Endothelial cell of umbilical vein (primary cell): ENCODE results near the gene IRF6. TPM values are rescaled to one million over a fixed set of nuclear protein-coding genes. Genes with fewer than 3 reads are reported as not detected.

Experiments
- BruUV-seq: library from RNA; stranded (reverse); fragments of 400-500 nt; replicated peaks from 2 replicates; lab custom pipeline; 2021; lab: Mats Ljungman, UMichigan
- CTCF ChIA-PET: fragments of 300-600, 350-600 bp; sonication (Branson Sonifier 250); formaldehyde crosslinking; loops from one replicate; lab custom pipeline; 2021; ENCODE audit warnings: antibody characterized with exemption, inconsistent platforms; lab: Charles Lee
- POLR2A ChIA-PET: fragments of 300-600, 350-600 bp; sonication (Branson Sonifier 250); formaldehyde crosslinking; loops from one replicate; lab custom pipeline; 2021; ENCODE audit warnings: antibody characterized with exemption, inconsistent platforms; lab: Charles Lee
- DNase-seq: peaks from one replicate; pipeline ENCODE4 v3.0.0-alpha.2; 2011; ENCODE audit warnings: low read depth, low spot score
- FAIRE-seq: peaks from 2 replicates; lab custom pipeline; 2011; peaks lifted over from hg19 to GRCh38; lab: Jason Lieb, UNC
- H2AFZ ChIP-seq: 2 replicates; pipeline ENCODE4 v1.6.0; 2012; ENCODE audit warnings: low read depth, low read length, control low read depth, inconsistent platforms
- H3K27ac ChIP-seq: 2 replicates; pipeline ENCODE4 v1.5.1; 2011; ENCODE audit warnings: low read depth, mild to moderate bottlenecking, control low read depth, low read length, moderate library complexity; ENCODE audit not compliant: insufficient read depth
- H3K27me3 ChIP-seq, 2 experiments: 2 replicates each; pipeline versions ENCODE4 v1.6.0 to v1.6.1; 2011; ENCODE audit warnings: low read length in 2 of 2, mixed read lengths in 1 of 2; ENCODE audit not compliant: control insufficient read depth in 2 of 2, insufficient read depth in 2 of 2
- H3K36me3 ChIP-seq, 2 experiments: 2 replicates in 1 of 2; 3 replicates in 1 of 2; pipeline ENCODE4 v1.5.1; 2011; ENCODE audit warnings: low read length in 2 of 2, mild to moderate bottlenecking in 1 of 2, moderate library complexity in 1 of 2; ENCODE audit not compliant: control insufficient read depth in 2 of 2, insufficient read depth in 2 of 2; ENCODE audit errors: extremely low read depth in 1 of 2
- H3K4me1 ChIP-seq: 3 replicates; pipeline ENCODE4 v1.5.1; 2011; ENCODE audit warnings: mild to moderate bottlenecking, low read length; ENCODE audit not compliant: control insufficient read depth, insufficient read depth; ENCODE audit errors: extremely low read depth
- H3K4me2 ChIP-seq: 2 replicates; pipeline ENCODE4 v1.6.1; 2011; ENCODE audit warnings: low read length, control low read depth, mixed read lengths; ENCODE audit not compliant: insufficient read depth
- H3K4me3 ChIP-seq, 3 experiments: fragments of 200-600 bp in 1 of 3; sonication (generic), shearing (Covaris generic) in 1 of 3; replicated peaks in 1 of 3; 2 replicates each; pipeline ENCODE4 v1.5.1; 2011 to 2016; ENCODE audit warnings: control low read depth in 3 of 3, low read length in 3 of 3, mild to moderate bottlenecking in 2 of 3, inconsistent platforms in 1 of 3, low read depth in 1 of 3, moderate library complexity in 1 of 3; ENCODE audit not compliant: insufficient read depth in 1 of 3
- H3K79me2 ChIP-seq: 2 replicates; pipeline ENCODE4 v1.6.0; 2012; ENCODE audit warnings: low read length, inconsistent platforms; ENCODE audit not compliant: control insufficient read depth, insufficient read depth
- H3K9ac ChIP-seq: replicated peaks from 2 replicates; pipeline ENCODE3; 2011; ENCODE audit warnings: low read length, control low read depth; ENCODE audit not compliant: insufficient read depth; ENCODE audit errors: extremely low read depth
- H3K9me1 ChIP-seq: replicated peaks from 3 replicates; pipeline ENCODE4 v1.6.0; 2011; ENCODE audit warnings: mild to moderate bottlenecking, low read length; ENCODE audit not compliant: control insufficient read depth, insufficient read depth; ENCODE audit errors: extremely low read depth
- H3K9me3 ChIP-seq: replicated peaks from 2 replicates; pipeline ENCODE4 v1.5.1; 2012; ENCODE audit warnings: low read length, inconsistent platforms; ENCODE audit not compliant: control insufficient read depth, insufficient read depth
- H4K20me1 ChIP-seq: replicated peaks from 2 replicates; pipeline ENCODE3; 2011; ENCODE audit warnings: mild to moderate bottlenecking, low read length; ENCODE audit not compliant: control insufficient read depth, insufficient read depth; ENCODE audit errors: extremely low read depth
- CTCF ChIP-seq, 2 donors: IDR thresholded peaks; 1 replicate in 1 of 2; 2 replicates in 1 of 2; pipeline ENCODE4 v1.5.1; 2011; ENCODE audit warnings: low read length in 2 of 2, mild to moderate bottlenecking in 2 of 2, moderate library complexity in 2 of 2, control low read depth in 1 of 2, inconsistent platforms in 1 of 2, low read depth in 1 of 2; ENCODE audit not compliant: insufficient read depth in 1 of 2; ENCODE audit errors: extremely low read depth in 1 of 2
- EZH2 ChIP-seq: IDR thresholded peaks from 2 replicates; pipeline ENCODE4 v1.6.1; 2012; ENCODE audit warnings: borderline replicate concordance, low read depth, mild to moderate bottlenecking, moderate library complexity, low read length, inconsistent platforms; ENCODE audit not compliant: severe bottlenecking
- FOS ChIP-seq: IDR thresholded peaks from 2 replicates; pipeline ENCODE4 v1.6.1; 2011; ENCODE audit warnings: mild to moderate bottlenecking, low read length, moderate library complexity, borderline replicate concordance; ENCODE audit not compliant: insufficient read depth
- GATA2 ChIP-seq: IDR thresholded peaks from 2 replicates; pipeline ENCODE4 v1.7.0; 2011; ENCODE audit warnings: low read depth, mild to moderate bottlenecking, moderate library complexity, mixed read lengths, low read length; ENCODE audit not compliant: insufficient read length, insufficient read depth
- JUN ChIP-seq: IDR thresholded peaks from 2 replicates; pipeline ENCODE4 v1.6.1; 2011; ENCODE audit warnings: borderline replicate concordance, low read depth; ENCODE audit not compliant: insufficient read length, insufficient read depth
- MYC ChIP-seq: IDR thresholded peaks from one replicate; pipeline ENCODE4 v1.6.1; 2011; ENCODE audit warnings: mild to moderate bottlenecking, low read depth, low read length
- POLR2A ChIP-seq: IDR thresholded peaks from 2 replicates; pipeline ENCODE4 v1.6.1; 2012; ENCODE audit warnings: low read depth, mild to moderate bottlenecking, control low read depth, low read length
- POLR2AphosphoS5 ChIP-seq: IDR thresholded peaks from 2 replicates; pipeline ENCODE4 v1.6.1; 2012; ENCODE audit warnings: low read depth, mild to moderate bottlenecking, control low read depth, low read length, moderate library complexity; ENCODE audit not compliant: insufficient read depth
- dilution Hi-C: fragments of 300-500 bp; cut with MboI; formaldehyde crosslinking; loops from one replicate; pipeline ENCODE4 v1.15.0; 2019; ENCODE audit warnings: low sequenced_read_pairs; ENCODE audit not compliant: extremely low pct_ligation_motif_present
- intact Hi-C: fragments of 100-400 bp; cut with micrococcal nuclease; formaldehyde crosslinking; loops from one replicate; pipeline ENCODE4 v1.10.0; 2022
- polyA plus RNA-seq, 4 experiments: library from polyadenylated mRNA; depleted of rRNA in 3 of 4; stranded (reverse) in 3 of 4; unstranded in 1 of 4; fragments of >200 nt; gene quantifications; 2 replicates each; pipeline versions ENCODE4 v1.2.1 to v1.2.3, GENCODE V29; 2011 to 2012; ENCODE audit warnings: missing spikeins in 1 of 4
- total RNA-seq: library from RNA; stranded (reverse); gene quantifications from 2 replicates; pipeline ENCODE4 v1.2.3, GENCODE V29; 2021
- TF ChIP-seq, protein P1 (sequence below): IDR thresholded peaks from 2 replicates; pipeline ENCODE4 v1.6.1; 2011; ENCODE audit not compliant: insufficient read depth, insufficient read length

IRF6 gene
- total and polyA plus RNA-seq, 2 donors (not counting 3 experiments of a cell fraction or from before 2014, with no cell fraction given), result 42.0 to 55.8 TPM

DNA sequence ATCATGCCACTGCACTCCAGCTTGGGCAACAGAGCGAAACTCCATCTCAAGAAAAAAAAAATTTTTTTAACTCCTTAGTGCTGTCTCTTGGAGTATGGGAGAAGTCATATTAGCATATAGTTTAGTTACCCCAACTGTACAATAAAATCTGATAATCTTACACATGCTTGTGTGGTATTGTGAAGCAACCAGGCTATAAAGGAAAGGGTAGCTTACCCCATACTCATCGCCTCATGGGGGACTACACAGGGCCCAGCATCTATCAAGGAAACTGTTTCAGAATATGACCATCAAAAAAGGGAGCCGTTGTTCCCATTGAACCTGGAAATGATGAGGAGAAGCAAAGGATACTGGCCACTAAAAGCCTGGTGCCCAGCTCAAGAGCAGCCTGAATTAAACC is 53.1 kb downstream of the IRF6 start:
- CTCF ChIA-PET, result interaction anchor here (2.0 kb wide), 1 partner anchor 13 kb away, joined by 5 read pairs; no protein-coding TSS in a partner anchor
- TF ChIP-seq EZH2 (no peak), JUN (no peak), POLR2A (no peak), POLR2AphosphoS5 (no peak), MYC (no peak), FOS (no peak), GATA2 (no peak), CTCF (IDR thresholded peaks at IDR 0.05; ENCODE audit: extremely low read depth in 1 of 2, insufficient read depth in 1 of 2, low read depth in 1 of 2, low read length in 2 of 2) (no peak)
- TF ChIP-seq, protein P1, sequence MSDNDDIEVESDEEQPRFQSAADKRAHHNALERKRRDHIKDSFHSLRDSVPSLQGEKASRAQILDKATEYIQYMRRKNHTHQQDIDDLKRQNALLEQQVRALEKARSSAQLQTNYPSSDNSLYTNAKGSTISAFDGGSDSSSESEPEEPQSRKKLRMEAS, result no peak
- no peak overlapping the region for H3K27ac ChIP-seq
- POLR2A ChIA-PET, result no interaction called here
- H3K27me3 ChIP-seq, result peaks cover 0 to 2% of the 10 kb centered on the region in 2 experiments
- no peak overlapping the region for H3K9ac ChIP-seq
- no peak overlapping the region for H2AFZ ChIP-seq
- no peak overlapping the region for H3K4me3 ChIP-seq
- no peaks in the 10 kb centered on the region for H3K36me3 ChIP-seq
- no peak for DNase-seq
- H3K79me2 ChIP-seq, result no peaks in the 10 kb centered on the region
- dilution Hi-C loops (no loop called here), intact Hi-C loops (no loop called here)
- no TSS peak for BruUV-seq
- H3K4me2 ChIP-seq, result no peak overlapping the region
- H4K20me1 ChIP-seq, result no peaks in the 10 kb centered on the region
- H3K9me1 ChIP-seq, result no peaks in the 10 kb centered on the region
- FAIRE-seq, result no peak
- H3K4me1 ChIP-seq, result no peaks in the 10 kb centered on the region
- H3K9me3 ChIP-seq, result no peaks in the 10 kb centered on the region
